HG02759 (cell line): ENCODE data around the gene SLC22A2.

Experiments
- ATAC-seq: cut with Tn5 transposase; IDR thresholded peaks from one replicate; pipeline ENCODE4 v1.9.1; 2021; ENCODE audit warnings: mild to moderate bottlenecking, moderate library complexity; ENCODE audit not compliant: unreplicated experiment

SLC22A2 gene

GRCh38 chr6:160274871-160275510 is 16.4 kb upstream of the SLC22A2 start:
- no peak for ATAC-seq

DNA sequence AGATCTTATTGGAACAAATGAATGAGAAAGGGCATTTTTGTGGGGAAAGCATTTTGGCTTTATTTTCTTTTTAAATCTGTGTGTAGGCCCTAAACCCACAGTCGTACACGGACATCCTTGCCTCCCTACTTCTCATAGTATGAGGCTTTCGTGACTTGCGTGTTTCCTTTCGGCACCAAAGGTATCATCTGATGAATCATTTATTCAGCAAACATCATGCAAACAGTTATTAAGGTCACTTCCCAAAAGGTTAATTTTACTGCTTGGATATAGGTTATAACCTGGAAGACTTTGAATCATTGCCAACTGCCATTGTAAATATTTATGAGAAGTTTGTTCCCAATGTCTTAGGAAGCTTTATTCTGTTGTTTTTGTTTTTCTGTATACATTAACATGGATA is 15.1 kb upstream of the SLC22A2 start:
- ATAC-seq, result no peak

GRCh38 chr6:160273196-160273595 is 14.6 kb upstream of the SLC22A2 start:
- no peak for ATAC-seq

DNA sequence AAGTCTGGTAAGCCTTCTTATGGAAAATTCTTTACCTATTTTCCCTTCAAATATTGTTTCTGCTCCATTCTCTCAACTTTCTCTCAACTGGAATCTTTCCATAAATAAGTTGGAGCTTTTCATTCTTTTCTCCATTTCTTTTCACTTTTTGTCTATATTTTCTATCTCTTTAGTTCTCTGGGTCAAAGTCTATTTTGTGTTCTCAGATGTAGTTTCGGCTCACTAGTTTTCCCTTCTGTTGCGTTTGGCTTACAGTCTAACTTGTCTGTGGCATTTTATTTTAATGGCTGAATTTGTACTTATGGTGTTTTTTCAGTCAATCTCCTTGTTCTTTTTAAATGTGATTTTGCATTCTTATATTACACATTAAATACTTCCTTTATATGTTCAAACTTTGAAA is 14.1 kb upstream of the SLC22A2 start:
- ATAC-seq, result no peak

GRCh38 chr6:160270347-160270746 is 11.7 kb upstream of the SLC22A2 start:
- ATAC-seq, result no peak

DNA sequence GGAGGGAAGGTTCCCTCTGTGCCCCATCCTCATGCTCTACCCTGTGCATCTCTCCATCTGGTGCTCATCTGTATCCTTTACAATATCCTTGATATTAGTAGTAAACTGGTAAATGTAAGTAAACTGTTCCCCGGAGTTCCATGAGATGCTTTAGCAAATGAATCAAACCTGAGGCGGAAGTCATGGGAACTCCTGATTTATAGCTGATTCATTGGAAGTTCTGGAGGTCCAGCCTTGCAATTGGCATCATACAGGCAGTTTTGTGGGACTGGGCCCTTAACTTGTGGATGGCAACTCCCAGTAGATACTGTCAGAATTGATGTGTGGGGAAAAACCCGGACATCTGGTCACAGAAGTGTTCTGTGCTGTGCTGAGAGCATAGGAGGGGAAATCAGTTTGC is 11.2 kb upstream of the SLC22A2 start:
- no peak for ATAC-seq

GRCh38 chr6:160269023-160269521 is 10.5 kb upstream of the SLC22A2 start:
- ATAC-seq, result no peak

DNA sequence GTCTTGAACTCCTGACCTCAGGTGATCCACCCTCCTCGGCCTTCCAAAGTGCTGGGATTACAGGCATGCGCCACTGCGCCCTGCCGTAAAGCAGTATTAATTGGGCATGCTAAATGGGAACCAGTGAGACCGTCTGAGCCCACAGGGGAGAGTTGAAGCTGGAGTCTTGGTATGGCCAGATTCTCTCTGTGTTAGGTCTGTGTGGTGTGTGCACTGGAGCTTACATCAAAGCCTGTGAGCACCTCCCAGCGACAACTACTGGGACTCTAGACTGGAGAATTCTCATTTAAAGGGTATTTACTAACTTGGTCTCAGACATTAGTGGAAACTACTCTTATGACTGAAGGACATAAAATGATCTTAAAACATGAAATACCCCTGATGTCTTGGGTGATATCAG is 8.5 kb upstream of the SLC22A2 start:
- no peak for ATAC-seq

DNA sequence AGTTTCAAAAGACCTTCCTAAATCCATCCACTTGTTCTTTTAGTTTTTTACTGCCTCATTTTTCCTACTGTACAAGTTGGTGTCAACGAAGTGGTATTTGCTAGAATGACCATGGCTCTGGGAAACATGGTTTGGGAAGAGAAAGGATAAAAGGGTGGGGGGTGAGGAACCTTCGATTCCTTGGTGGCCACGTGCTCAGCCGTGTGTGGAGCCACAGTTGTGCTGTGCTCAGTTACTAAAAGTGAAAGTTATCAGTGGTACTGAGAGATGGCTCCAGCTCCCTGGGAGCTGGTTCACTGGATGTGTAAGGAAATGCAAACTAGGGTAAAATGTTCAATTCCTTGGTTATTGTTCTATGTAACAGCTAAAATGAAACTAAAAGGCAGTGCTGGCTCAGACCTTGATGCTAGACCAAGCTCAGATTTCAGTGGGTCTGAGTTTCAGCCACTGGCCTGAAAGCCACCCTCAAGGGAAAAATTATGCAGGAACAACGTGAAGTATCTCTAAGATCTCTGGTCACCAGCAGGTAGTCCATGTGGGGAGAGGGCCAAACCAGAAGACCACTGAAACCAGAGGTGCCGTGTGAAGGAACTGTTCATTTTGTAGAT is 7.4 kb upstream of the SLC22A2 start:
- peak; percentile 70 for ATAC-seq

- no peak for ATAC-seq
These were observed 5.5 kb upstream of the SLC22A2 start for GRCh38 chr6:160264061-160264612.

GRCh38 chr6:160263196-160263939 is 4.7 kb upstream of the SLC22A2 start:
- ATAC-seq, result no peak

DNA sequence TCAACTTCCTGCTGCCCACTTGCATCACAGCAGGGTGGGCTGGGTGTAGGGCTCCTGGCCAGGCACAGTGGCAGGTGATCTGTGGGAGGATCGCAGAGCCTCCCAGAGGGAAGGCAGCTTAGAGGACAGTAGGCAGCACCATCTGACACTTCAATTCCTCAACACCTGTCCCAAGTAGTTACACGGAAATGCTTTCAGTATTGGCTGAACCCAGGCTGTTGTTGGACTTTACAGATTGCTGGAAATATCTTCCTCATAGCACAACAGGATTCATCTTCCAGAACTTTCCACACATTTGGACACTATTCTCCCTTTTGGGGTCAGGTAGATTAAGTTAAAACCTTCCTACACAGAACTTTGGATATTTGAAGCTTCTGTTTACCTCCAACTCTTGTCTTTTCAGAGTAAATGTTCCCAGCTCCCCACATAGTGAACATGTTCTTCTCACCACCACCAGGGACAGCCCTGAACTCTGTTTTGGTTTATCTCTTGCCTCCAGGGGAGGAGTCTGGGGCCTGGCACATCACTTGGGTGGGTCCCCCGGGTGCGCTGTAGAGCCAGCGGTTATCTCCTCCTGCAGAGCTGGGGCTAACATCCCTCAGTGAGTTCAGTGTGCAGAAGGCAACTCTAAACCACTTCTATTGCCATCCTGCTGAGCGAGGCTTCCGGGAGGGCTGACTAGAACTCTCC is 3.5 kb upstream of the SLC22A2 start:
- ATAC-seq, result no peak

DNA sequence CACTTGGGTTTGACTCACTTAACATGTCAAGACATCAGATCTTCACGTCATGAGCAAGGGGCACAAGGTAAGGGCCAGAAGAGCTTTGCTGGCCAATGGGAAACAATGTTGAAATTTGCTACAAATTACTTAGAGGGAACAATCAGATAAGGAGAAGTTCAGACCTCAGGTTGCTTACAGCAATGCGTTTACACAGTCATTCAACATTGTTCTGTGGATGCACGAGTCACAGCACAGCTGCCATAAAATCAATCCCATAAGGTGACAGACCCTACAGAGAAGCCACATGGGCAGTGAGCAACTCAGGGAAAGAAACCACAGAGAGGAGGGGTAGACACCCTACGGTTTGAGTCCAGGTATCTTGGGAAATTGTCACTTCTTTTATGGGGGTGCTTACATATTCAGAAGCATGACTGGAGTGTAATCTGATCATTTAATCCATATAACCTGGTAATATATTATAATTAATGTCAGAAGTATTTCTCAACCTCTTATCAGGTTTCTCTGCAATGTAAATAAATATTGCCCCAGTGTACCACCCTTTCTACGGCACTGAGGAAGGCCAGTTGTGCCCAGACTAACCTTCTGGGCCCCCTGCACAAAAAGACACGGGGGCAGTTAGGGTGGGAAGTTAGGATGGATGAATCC is 2.3 kb upstream of the SLC22A2 start:
- ATAC-seq, result peak; percentile 14

GRCh38 chr6:160260367-160260766 is 1.7 kb upstream of the SLC22A2 start:
- peak; percentile 54 for ATAC-seq

DNA sequence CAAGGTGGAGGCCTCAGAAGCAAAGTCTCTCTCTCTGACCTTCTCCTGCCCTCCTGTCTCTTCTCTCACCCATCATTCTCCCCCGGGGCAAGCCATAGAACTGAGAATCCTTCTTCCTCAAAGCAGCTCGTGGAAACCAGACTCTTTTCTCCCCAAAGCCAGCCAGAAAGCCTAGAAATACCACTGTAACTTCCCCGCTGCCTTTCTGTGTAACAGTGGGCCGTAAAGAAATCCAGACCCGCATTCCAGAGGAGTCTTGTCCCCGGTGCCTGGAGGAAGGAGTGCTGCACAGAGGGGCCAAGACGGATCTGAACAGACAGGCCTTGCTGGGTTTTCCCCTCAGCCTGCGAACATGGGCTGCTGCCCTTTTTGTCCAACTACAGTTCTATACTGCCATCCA is 977 bp upstream of the SLC22A2 start:
- no peak for ATAC-seq

DNA sequence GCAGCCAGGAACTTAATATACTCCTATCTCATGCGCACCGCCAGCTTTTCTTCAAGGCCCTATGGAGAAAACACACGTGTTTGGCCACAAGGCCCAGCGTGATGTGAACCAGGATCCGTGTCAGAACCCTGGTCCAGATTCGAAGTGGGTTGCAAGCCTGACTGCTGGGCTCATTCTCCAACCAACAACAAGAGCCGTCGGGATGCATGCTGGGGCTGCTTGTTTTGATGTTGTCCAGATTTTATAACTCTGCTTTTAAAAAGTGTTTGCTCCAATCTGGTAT is 463 bp upstream of the SLC22A2 start:
- ATAC-seq, result no peak

DNA sequence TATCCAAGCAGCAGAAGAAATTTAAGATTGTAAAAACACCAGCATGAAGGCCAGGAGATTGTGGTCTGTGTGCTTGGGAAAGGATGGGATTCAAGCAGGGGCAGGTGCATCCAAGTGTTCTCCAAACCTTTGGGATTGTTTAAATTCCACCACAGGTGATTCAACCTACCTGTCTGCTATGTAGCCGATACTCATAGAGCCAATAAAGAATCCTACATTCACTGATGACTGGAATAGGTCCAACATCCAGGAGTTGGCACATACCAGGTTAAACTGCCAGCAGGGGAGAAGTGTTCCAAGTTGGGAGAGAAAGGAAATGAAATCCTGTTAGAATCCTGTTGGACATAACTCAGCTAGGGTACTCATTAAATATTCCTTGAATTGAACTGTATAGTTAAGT is 2.2 kb downstream of the SLC22A2 start:
- ATAC-seq, result no peak

- no peak for ATAC-seq
These were observed 3.9 kb downstream of the SLC22A2 start for GRCh38 chr6:160254467-160255312.

DNA sequence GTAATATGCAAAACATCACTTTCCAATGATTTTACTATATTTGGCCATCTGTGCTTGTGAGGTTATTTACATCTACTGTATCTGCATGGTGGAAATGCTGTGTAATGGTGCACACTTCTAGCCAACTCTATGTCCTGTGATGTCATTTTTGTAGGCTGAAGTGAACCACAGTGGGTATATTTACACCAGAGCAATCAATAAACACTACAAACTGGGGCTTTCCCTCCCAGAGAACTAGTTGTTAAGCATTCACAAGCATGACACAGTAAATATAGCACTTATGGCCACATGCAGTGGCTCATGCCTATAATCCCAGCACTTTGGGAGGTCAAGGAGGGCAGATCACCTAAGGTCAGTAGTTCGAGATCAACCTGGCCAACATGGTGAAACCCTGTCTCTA is 4.9 kb downstream of the SLC22A2 start:
- ATAC-seq, result peak; percentile 54

GRCh38 chr6:160253292-160253691 is 5.3 kb downstream of the SLC22A2 start:
- no peak for ATAC-seq
